ENCODE measurements around the gene RNF213.

DNA sequence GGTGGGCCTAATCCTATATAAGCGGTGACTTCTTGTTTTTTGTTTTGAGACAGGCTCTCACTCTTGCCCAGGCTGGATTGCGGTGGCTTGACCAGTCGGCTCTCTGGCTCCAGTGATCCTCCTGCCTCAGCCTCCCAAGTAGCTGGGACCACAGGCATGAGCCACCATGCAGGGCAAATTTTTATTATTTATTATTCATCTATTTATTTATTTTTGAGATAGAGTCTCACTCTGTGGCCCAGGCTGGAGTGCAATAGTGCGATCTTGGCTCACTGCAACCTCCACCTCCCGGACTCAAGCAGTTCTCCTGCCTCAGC, 4.7 kb upstream of the RNF213 start:
- TF ChIP-seq HOXA7 (CRISPR knock-in tag; IDR thresholded peaks at IDR 0.05; ENCODE audit: borderline replicate concordance) (no peak), ZNF792 (tag by site-specific recombination; IDR thresholded peaks at IDR 0.05) (no peak), ZNF211 (tag by site-specific recombination; IDR thresholded peaks at IDR 0.05; ENCODE audit: low read depth) (no peak), PRDM1 (tag by site-specific recombination; IDR thresholded peaks at IDR 0.05) (no peak), ZBTB8A (tag by site-specific recombination; IDR thresholded peaks at IDR 0.05) (no peak), ZNF521 (tag by site-specific recombination; IDR thresholded peaks at IDR 0.05) (no peak)
- TF ChIP-seq, protein P1, sequence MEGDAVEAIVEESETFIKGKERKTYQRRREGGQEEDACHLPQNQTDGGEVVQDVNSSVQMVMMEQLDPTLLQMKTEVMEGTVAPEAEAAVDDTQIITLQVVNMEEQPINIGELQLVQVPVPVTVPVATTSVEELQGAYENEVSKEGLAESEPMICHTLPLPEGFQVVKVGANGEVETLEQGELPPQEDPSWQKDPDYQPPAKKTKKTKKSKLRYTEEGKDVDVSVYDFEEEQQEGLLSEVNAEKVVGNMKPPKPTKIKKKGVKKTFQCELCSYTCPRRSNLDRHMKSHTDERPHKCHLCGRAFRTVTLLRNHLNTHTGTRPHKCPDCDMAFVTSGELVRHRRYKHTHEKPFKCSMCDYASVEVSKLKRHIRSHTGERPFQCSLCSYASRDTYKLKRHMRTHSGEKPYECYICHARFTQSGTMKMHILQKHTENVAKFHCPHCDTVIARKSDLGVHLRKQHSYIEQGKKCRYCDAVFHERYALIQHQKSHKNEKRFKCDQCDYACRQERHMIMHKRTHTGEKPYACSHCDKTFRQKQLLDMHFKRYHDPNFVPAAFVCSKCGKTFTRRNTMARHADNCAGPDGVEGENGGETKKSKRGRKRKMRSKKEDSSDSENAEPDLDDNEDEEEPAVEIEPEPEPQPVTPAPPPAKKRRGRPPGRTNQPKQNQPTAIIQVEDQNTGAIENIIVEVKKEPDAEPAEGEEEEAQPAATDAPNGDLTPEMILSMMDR (tag by site-specific recombination; IDR thresholded peaks at IDR 0.05) = no peak
- TF ChIP-seq, protein P2, sequence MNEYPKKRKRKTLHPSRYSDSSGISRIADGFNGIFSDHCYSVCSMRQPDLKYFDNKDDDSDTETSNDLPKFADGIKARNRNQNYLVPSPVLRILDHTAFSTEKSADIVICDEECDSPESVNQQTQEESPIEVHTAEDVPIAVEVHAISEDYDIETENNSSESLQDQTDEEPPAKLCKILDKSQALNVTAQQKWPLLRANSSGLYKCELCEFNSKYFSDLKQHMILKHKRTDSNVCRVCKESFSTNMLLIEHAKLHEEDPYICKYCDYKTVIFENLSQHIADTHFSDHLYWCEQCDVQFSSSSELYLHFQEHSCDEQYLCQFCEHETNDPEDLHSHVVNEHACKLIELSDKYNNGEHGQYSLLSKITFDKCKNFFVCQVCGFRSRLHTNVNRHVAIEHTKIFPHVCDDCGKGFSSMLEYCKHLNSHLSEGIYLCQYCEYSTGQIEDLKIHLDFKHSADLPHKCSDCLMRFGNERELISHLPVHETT (tag by site-specific recombination; IDR thresholded peaks at IDR 0.05) = no peak
- TF ChIP-seq, protein P3, sequence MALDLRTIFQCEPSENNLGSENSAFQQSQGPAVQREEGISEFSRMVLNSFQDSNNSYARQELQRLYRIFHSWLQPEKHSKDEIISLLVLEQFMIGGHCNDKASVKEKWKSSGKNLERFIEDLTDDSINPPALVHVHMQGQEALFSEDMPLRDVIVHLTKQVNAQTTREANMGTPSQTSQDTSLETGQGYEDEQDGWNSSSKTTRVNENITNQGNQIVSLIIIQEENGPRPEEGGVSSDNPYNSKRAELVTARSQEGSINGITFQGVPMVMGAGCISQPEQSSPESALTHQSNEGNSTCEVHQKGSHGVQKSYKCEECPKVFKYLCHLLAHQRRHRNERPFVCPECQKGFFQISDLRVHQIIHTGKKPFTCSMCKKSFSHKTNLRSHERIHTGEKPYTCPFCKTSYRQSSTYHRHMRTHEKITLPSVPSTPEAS (tag by site-specific recombination; IDR thresholded peaks at IDR 0.05) = no peak
- TF ChIP-seq, protein P4, sequence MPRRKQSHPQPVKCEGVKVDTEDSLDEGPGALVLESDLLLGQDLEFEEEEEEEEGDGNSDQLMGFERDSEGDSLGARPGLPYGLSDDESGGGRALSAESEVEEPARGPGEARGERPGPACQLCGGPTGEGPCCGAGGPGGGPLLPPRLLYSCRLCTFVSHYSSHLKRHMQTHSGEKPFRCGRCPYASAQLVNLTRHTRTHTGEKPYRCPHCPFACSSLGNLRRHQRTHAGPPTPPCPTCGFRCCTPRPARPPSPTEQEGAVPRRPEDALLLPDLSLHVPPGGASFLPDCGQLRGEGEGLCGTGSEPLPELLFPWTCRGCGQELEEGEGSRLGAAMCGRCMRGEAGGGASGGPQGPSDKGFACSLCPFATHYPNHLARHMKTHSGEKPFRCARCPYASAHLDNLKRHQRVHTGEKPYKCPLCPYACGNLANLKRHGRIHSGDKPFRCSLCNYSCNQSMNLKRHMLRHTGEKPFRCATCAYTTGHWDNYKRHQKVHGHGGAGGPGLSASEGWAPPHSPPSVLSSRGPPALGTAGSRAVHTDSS (tag by site-specific recombination; IDR thresholded peaks at IDR 0.05) = no peak
- TF ChIP-seq, protein P5, sequence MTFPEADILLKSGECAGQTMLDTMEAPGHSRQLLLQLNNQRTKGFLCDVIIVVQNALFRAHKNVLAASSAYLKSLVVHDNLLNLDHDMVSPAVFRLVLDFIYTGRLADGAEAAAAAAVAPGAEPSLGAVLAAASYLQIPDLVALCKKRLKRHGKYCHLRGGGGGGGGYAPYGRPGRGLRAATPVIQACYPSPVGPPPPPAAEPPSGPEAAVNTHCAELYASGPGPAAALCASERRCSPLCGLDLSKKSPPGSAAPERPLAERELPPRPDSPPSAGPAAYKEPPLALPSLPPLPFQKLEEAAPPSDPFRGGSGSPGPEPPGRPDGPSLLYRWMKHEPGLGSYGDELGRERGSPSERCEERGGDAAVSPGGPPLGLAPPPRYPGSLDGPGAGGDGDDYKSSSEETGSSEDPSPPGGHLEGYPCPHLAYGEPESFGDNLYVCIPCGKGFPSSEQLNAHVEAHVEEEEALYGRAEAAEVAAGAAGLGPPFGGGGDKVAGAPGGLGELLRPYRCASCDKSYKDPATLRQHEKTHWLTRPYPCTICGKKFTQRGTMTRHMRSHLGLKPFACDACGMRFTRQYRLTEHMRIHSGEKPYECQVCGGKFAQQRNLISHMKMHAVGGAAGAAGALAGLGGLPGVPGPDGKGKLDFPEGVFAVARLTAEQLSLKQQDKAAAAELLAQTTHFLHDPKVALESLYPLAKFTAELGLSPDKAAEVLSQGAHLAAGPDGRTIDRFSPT (tag by site-specific recombination; IDR thresholded peaks at IDR 0.05) = no peak
- TF ChIP-seq, protein P6, sequence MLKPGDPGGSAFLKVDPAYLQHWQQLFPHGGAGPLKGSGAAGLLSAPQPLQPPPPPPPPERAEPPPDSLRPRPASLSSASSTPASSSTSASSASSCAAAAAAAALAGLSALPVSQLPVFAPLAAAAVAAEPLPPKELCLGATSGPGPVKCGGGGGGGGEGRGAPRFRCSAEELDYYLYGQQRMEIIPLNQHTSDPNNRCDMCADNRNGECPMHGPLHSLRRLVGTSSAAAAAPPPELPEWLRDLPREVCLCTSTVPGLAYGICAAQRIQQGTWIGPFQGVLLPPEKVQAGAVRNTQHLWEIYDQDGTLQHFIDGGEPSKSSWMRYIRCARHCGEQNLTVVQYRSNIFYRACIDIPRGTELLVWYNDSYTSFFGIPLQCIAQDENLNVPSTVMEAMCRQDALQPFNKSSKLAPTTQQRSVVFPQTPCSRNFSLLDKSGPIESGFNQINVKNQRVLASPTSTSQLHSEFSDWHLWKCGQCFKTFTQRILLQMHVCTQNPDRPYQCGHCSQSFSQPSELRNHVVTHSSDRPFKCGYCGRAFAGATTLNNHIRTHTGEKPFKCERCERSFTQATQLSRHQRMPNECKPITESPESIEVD (tag by site-specific recombination; IDR thresholded peaks at IDR 0.05) = no peak
- TF ChIP-seq, protein P7, sequence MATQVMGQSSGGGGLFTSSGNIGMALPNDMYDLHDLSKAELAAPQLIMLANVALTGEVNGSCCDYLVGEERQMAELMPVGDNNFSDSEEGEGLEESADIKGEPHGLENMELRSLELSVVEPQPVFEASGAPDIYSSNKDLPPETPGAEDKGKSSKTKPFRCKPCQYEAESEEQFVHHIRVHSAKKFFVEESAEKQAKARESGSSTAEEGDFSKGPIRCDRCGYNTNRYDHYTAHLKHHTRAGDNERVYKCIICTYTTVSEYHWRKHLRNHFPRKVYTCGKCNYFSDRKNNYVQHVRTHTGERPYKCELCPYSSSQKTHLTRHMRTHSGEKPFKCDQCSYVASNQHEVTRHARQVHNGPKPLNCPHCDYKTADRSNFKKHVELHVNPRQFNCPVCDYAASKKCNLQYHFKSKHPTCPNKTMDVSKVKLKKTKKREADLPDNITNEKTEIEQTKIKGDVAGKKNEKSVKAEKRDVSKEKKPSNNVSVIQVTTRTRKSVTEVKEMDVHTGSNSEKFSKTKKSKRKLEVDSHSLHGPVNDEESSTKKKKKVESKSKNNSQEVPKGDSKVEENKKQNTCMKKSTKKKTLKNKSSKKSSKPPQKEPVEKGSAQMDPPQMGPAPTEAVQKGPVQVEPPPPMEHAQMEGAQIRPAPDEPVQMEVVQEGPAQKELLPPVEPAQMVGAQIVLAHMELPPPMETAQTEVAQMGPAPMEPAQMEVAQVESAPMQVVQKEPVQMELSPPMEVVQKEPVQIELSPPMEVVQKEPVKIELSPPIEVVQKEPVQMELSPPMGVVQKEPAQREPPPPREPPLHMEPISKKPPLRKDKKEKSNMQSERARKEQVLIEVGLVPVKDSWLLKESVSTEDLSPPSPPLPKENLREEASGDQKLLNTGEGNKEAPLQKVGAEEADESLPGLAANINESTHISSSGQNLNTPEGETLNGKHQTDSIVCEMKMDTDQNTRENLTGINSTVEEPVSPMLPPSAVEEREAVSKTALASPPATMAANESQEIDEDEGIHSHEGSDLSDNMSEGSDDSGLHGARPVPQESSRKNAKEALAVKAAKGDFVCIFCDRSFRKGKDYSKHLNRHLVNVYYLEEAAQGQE (tag by site-specific recombination; IDR thresholded peaks at IDR 0.05) = no peak

Data from HEK293 (cell line).